H4 (cell line): ENCODE measurements around the gene PKM. TPM values are rescaled to one million over a fixed set of nuclear protein-coding genes. Genes with fewer than 3 reads are reported as not detected.
A peak's percentile ranks its signal among the peaks of the same experiment; 100 is the strongest.
"Not testable (repeated sequence)": the region's sequence is repeated elsewhere in the genome, so short reads cannot be mapped to it uniquely, and the experiment has no call there.

Experiments used
- DNase-seq: peaks from one replicate; pipeline ENCODE4 v3.0.0-alpha.2; 2015; ENCODE audit warnings: low spot score
- total RNA-seq: library from RNA; depleted of rRNA; stranded (reverse); fragments of >200 nt; shearing (Covaris generic); gene quantifications from 2 replicates; pipeline ENCODE4 v1.2.3, GENCODE V29; 2014; rRNA removed

Gene PKM
- 2,397 and 2,595 TPM in 2 replicates for total RNA-seq

DNA sequence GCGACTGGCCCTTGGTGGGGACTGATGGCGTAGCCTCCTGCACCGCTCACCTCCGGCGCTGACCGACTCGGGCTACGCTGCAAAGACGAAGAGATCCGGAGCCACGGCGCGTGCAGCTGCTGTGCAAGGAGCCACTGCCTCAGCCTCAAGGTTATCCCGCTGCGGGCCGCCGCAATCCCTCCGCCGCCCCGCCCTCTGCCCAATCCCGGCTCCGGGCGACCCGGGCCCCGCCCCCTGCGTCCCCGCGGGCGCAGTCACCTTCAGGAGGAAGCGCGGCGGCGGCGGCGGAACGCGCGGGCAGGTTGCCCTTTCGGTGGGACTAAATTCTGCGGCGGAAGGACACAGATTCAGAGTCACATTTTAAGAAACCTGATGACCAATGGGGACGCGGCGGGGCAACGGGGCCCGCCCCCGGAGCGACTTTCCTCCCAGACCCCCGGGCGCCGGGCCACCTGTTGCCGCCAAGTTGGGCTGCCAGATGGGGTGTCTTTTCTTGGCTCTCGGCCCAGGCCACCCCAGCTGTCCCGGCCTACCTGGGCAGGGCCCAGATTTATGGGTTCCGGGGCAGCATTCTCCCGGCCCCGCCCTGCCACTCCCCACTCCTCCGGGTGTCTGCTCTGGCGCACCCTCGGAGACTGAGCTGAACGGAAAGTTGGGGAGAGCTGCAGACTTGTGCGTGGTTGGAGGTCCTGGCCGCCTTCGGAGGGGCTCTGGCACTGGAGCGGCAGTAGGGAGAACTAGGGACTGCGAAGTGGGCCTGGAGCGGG is at the start of gene PKM:
Gene PKM (minus strand): TSS at position 125 of the 767 bp plus-strand sequence. CDS start 12,093 bp downstream, outside the sequence.
- peak; percentile 94 for DNase-seq

DNA sequence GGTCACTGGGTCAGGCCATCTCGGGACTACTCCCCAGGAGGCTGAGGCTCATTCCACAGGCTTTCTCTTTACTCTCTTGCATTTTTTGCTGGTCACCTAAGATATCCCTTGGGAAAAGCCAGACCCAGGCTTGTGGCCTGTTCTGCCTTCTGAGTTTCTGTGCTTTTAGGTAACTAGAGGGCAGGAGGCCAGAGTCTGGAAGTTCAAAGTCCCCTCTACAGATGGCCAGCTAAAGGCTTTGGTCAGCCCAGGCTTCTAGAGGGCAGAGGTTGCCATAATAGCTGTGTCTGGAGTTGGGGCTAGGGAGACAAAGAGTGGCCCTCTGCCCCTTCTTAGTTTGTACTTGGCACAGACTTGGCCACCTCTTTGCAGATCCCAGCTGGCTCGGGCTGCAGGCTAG is 49.8 kb upstream of the PKM start:
- DNase-seq: no peak

DNA sequence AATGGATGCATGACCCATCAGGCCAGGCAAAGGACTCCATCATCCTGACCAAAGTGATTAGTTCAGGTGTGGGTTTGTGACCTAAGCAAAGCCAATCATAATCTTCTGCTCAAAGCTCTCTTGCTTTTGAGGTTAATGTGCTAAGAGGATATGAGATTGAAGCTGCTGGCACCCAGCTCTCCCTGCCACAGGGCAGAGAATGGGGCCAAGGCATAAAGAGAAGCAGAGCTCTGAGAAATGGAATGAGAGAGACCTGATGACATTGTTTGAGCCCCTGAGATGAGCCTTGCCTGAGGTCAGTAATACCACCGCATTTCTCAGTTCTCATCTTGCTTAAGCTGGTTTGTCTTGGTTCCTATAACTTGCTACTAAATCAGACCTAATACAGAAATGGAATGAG is 47.7 kb upstream of the PKM start:
- no peak for DNase-seq

DNA sequence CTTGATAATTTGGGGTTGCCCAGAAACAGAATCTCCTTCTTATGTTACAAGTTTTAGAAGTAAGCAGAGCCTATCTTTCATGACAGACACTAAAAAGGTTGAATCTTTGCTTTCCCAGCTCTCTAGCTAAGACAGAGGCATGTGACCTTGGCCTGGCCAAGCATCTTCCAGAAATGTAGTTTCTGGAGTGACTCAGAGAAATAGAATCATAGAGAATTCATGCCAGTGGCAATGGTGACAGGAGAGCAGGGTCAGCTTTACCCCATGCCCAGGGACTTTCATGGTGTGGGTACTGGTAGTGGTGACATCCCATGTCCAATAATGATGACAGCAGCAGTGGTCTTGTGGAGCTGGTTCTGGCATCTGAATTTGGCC is 45.3 kb upstream of the PKM start:
- DNase-seq: no peak

DNA sequence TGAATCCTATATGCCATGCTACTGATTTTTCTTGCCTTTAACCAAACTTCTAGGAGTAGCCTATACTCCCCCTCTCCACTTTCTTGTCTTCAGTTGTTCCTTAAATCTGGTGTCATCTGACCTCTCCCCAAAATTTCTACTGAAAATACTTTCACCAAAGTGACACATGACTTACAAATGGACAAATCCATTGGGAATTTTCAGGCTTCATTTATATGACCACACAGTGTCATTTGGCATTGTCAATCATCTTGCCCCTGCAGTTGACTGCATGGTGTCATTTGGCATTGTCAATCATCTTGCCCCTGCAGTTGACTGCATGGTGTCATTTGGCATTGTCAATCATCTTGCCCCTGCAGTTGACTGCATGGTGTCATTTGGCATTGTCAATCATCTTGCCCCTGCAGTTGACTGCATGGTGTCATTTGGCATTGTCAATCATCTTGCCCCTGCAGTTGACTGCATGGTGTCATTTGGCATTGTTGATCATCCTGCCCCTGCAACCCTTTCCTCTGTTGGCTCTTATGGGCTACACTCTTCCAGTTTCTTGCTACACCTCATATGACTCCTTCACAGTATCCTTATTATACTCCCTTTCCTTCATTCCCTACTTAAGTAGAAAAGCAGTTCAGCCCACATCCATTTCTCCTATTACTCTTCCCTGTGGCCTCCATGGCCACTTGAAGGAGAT is 44.8 kb upstream of the PKM start:
- not testable (repeated sequence) for DNase-seq

- DNase-seq: no peak
Observed at GRCh38 chr15:72272997-72273352, 42.0 kb upstream of the PKM start.

- DNase-seq: peak; percentile 98
Observed at GRCh38 chr15:72272213-72272996, 41.4 kb upstream of the PKM start, which contains the start of gene PARP6. Gene PARP6 (minus strand): TSS chr15:72272554. CDS start chr15:72267477, 5,077 bp downstream.

- DNase-seq: peak; percentile 10
Observed at GRCh38 chr15:72271895-72272212, 40.9 kb upstream of the PKM start.

- no peak for DNase-seq
Observed at GRCh38 chr15:72271221-72271620, 40.2 kb upstream of the PKM start.

DNA sequence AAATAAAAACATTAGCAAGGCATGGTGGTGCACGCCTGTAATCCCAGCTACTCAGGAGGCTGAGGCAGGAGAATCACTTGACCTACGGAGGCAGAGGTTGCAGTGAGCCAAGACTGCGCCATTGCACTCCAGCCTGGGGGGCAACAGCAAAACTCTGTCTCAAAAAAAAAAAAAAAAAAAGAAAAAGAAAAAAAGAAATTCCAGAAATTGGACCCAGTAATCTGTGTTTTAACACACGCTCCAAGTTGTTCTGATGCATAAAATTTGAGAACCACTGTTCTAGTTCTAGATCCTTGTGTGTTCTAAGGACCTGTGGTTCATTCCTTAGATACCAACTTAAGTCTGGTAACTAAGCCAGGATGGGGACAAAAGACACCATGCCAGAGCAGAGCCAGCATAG is 38.7 kb upstream of the PKM start:
- DNase-seq: no peak

- no peak for DNase-seq
Observed at GRCh38 chr15:72265031-72265430, 34.0 kb upstream of the PKM start.

- no peak for DNase-seq
Observed at GRCh38 chr15:72252663-72253299, 21.8 kb upstream of the PKM start.

DNA sequence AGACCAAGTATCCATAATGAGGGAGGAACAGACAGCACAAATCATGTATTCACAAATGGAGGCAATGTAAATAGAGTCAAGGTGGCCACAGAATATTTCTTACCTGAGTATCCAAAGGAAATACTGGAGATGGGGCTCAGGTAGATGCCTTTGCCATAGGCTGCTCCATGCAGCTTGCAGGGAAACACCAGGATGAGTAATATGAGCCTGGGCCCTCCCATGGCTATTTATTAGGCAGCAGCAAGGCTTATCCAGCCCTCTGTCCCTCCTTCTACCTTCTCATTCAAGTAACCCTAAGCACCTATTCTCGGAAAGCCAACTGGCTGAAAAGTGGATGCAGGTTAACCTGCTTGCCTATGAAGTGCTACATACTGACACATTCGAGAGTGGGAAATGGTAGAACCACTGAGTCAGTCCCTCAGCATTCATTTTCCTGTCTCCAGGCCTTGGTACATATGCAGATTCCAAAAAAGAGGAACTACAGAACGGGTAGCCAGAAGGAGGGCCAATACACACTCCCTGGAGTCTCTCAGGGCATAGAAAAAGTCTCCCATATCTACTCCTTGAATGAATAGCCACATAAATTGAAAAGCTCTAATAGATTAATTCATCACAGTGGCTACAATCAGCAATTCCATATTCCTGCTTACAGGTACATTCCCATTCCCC is 18.3 kb upstream of the PKM start:
- no peak for DNase-seq

GRCh38 chr15:72248514-72248913 is 17.5 kb upstream of the PKM start:
- no peak for DNase-seq

DNA sequence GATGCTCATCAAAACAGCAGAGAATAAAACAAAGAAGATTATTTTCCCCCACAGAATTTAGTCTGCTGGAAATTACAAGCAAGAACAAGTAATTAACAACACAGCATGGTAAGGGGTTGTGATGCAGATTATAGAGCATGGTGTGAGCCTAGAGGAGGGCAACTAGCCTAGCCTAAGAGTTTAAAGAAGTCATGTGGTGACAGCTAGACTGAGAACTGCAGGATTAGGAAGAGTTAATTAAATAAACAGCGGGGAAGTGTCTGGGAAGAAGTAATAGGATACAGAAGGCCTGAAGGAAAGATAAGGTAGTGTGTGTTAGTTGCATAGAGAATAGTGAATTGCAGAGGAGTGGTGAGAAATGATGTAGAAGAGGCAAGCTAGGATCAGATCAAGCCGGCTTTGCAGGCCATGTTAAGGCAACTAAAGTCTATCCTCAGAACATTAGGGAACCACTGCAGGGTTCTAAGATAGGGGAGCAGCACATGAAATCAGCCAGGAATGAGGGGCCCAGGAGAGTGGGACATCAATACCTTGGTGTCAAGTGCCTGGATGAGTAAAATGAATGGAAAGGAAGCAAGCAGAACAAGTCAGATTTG is 11.9 kb upstream of the PKM start:
- no peak for DNase-seq

GRCh38 chr15:72239652-72240051 is 8.7 kb upstream of the PKM start:
- DNase-seq: no peak

GRCh38 chr15:72238586-72238985 is 7.6 kb upstream of the PKM start:
- no peak for DNase-seq

GRCh38 chr15:72237853-72238224 is 6.8 kb upstream of the PKM start:
- no peak for DNase-seq

- DNase-seq: peak; percentile 98
Observed at GRCh38 chr15:72237029-72237852, 6.3 kb upstream of the PKM start.

DNA sequence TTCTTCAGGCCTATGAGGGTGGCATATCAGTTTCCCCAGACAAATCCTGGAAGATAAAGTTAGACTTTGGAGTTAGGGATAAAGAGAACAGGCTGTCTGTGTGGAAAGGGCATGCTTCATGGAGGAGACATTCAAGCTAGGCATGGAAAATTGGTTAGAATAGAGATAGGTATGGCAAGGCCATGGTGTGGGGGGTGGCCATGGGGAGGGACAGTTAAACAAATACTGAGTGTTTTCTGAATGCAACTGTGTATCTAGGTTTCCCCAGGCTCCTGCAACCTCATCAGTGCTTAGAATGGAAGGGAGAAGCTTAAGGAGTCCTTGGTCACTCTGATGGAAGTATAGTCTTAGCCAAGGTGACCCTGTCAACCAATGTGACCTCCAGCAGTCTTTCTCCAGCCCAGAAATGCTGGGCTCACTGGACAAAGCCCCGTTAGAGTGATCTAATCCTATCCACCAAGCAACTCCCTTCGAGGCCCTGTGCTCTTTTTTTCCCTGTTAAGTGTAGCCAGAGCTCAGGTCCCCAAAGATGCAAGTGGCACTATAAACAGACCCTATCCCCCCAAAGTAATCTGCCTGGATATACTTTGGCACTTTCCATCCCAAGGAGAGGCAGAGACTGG is 5.5 kb upstream of the PKM start:
- DNase-seq: no peak
